Activated CD4-positive, alpha-beta T cell treated with anti-CD3 and anti-CD28 coated beads, Interleukin-2, amount 10 ng/mL, durations not matched to agents 24 days and 14 days (primary cell): Measurements from ENCODE around the gene CUBN. TPM values are rescaled to one million over a fixed set of nuclear protein-coding genes. Genes with fewer than 3 reads are reported as not detected.
"Not testable (repeated sequence)": the region's sequence is repeated elsewhere in the genome, so short reads cannot be mapped to it uniquely, and the experiment has no call there.

Source experiments
- DNase-seq: peaks from one replicate; pipeline ENCODE4 v3.0.0; 2022
- H3K27ac Mint-ChIP-seq: one replicate; pipeline ENCODE4 v1.8.0; 2022; ENCODE audit warnings: mild to moderate bottlenecking, mixed read lengths
- H3K27me3 Mint-ChIP-seq: one replicate; pipeline ENCODE4 v1.8.0; 2022; ENCODE audit warnings: mixed read lengths
- H3K36me3 Mint-ChIP-seq: one replicate; pipeline ENCODE4 v1.8.0; 2022; ENCODE audit warnings: low read depth, mild to moderate bottlenecking, mixed read lengths
- H3K4me1 Mint-ChIP-seq: one replicate; pipeline ENCODE4 v1.8.0; 2021; ENCODE audit warnings: mixed read lengths
- H3K4me3 Mint-ChIP-seq: one replicate; pipeline ENCODE4 v1.8.0; 2022; ENCODE audit warnings: mild to moderate bottlenecking, moderate library complexity, mixed read lengths
- H3K9me3 Mint-ChIP-seq: one replicate; pipeline ENCODE4 v1.8.0; 2021; ENCODE audit warnings: mixed read lengths
- intact Hi-C: fragments of 100-400 bp; cut with micrococcal nuclease; formaldehyde crosslinking; loops from one replicate; pipeline ENCODE4 v1.15.1; 2023
- total RNA-seq: library from RNA; stranded (reverse); gene quantifications from 2 replicates; pipeline ENCODE4 v1.2.3, GENCODE V29; 2022

The CUBN gene
- total RNA-seq, 1 donor from 2014 or later, result 0.07 TPM

DNA sequence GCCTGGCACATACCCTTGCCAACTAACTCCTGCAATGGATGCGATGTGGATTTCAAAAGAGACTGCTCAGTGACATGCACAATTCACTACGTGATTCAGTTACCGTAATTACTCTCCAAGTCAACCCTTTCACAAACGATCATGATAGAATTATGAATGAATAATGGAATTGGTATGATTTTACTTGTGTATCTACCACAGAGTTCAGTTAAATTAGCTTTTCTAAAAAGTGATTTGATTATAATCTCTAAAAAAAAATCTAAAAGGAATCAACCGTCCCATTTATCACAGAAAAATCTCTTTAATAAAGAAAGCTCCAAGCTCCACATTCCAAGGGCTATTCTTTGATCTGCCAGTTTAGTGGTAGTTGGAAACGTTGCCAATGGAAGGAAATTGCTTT, 282.0 kb downstream of the CUBN start:
- intact Hi-C loops, result no loop called here

DNA sequence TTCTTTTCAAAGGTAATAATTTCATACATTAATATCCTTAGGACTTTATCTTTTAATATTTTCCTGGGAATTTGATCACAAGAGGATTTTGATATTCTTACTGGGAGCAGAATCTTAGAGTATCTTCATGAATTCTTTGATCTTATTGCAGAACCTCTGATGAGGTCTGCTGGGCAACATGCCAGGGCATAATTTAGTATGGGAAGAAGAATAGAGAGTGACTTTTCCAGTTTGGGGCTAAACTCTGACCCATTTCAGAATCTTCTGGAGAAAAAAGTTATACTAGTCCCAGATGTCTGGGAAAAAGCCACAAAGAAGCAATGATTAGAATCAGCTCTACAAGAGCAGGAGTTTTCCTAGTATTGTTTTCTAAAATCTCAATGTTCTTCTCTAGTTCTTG, 284.4 kb downstream of the CUBN start:
- intact Hi-C loops, result no loop called here
- Mint-ChIP-seq H3K9me3 (no peaks in the 10 kb centered on the region), H3K27me3 (peaks cover 11% of the 10 kb centered on the region), H3K4me3 (no peak overlapping the region), H3K4me1 (peaks cover 2% of the 10 kb centered on the region), H3K27ac (no peak overlapping the region), H3K36me3 (no peaks in the 10 kb centered on the region)
- no peak for DNase-seq

More for the DNA sequence above, 282.0 kb downstream of the CUBN start:
- Mint-ChIP-seq H3K4me1 (peaks cover 2% of the 10 kb centered on the region), H3K9me3 (no peaks in the 10 kb centered on the region), H3K27me3 (peaks cover 11% of the 10 kb centered on the region), H3K4me3 (no peak overlapping the region), H3K27ac (no peak overlapping the region), H3K36me3 (no peaks in the 10 kb centered on the region)
- no peak for DNase-seq

DNA sequence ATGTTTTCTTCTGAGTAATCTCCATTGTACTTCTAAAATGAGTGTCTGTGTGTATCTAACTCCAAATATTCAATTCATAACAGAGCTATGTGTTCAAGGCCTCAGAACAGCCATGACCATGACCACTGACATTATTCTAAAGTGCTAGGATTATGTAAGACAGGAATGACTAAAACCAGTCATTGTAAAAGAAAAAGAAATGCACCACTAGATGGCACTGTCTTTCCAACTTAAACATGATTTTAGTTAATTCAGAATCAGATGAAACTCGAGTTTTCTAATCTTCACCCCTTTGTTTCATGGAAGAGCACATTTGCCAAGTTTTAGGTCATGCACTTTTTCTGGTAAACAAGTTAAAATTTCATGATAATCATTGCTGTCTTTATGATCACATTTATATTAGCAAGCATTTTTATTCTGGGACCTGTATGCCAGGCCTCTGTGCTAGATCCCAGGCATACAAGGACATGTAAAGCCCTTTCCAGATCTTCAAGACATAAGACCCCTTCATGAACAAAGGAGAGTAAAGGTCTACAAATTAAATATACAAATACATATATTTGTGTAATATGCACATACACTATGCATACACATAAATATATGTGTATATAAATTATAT, 286.2 kb downstream of the CUBN start:
- peak; percentile 75 for DNase-seq
- Mint-ChIP-seq H3K4me3 (no peak overlapping the region), H3K9me3 (no peaks in the 10 kb centered on the region), H3K27ac (no peak overlapping the region), H3K4me1 (peaks cover 2% of the 10 kb centered on the region), H3K36me3 (no peaks in the 10 kb centered on the region), H3K27me3 (peaks cover 11% of the 10 kb centered on the region)
- intact Hi-C loops, result loop anchor here (1.0 to 5.0 kb wide), 5 partner anchors 15 to 589 kb away; no protein-coding TSS in a partner anchor

DNA sequence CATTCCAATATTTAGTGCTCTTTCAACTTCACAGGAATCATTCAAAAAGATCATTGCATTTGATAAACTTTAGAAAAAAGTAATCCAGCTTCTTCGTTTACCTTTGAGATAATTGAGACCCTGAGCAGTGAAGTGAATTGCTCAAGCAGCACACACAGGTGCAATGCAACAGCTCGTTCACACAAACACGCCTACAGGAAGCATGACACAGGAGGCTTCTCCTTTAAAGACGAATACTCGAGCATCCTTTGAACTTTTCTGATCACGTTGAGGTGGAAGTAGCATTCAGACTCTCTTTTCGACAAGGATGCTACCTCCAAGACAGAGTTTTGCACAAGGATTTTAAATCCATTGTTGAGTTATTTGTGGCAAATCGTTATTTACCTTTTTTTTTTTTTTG, 294.4 kb downstream of the CUBN start:
- Mint-ChIP-seq H3K27ac (no peak overlapping the region), H3K36me3 (no peaks in the 10 kb centered on the region), H3K27me3 (no peaks in the 10 kb centered on the region), H3K4me3 (peak overlapping the region; percentile 5), H3K4me1 (peaks cover 6% of the 10 kb centered on the region), H3K9me3 (no peaks in the 10 kb centered on the region)
- intact Hi-C loops, result loop anchor here (10.0 kb wide), 1 partner anchor 1270 kb away; no protein-coding TSS in a partner anchor
- DNase-seq, result peak; percentile 78

DNA sequence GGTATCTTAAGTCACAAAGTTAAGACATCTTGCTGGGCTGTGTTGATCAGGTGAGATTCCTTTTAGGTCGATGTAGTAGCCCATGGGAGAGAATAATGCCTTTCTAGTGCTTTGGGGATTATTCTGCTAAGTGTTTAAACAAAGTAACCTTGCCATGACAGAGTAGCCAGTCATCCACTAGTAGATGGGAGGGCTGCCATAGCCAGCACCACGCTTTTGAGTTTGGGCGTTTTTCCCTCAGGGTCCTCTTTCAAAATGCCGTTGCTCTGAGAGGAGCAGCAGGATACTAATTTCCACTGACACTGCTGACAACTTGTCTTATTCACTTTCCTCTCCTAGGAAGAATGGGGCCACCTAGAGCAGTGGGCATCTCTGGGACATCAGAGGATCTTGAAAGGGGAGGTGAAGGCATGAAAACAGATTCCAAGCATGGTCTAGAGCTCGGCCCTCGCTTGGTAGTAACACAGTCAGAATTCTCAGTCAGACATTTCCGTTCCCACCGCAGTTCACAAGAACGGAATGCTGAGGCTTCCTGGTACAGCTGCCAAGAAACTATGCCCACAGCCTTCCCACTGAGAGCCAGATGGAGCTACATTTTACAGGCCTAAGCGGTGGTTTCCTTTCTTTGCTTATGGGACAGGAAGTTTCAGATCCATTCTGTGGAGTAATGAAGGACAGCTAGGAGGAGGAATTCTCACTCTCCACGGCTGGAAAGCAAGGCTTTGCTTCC, 297.1 kb downstream of the CUBN start:
- Mint-ChIP-seq H3K36me3 (no peaks in the 10 kb centered on the region), H3K27me3 (peaks cover 1% of the 10 kb centered on the region), H3K9me3 (no peaks in the 10 kb centered on the region), H3K4me3 (no peak overlapping the region), H3K4me1 (peaks cover 10% of the 10 kb centered on the region), H3K27ac (no peak overlapping the region)
- no peak for DNase-seq
- intact Hi-C loops, result loop anchor here (10.0 kb wide), 1 partner anchor 1272 kb away; no protein-coding TSS in a partner anchor

DNA sequence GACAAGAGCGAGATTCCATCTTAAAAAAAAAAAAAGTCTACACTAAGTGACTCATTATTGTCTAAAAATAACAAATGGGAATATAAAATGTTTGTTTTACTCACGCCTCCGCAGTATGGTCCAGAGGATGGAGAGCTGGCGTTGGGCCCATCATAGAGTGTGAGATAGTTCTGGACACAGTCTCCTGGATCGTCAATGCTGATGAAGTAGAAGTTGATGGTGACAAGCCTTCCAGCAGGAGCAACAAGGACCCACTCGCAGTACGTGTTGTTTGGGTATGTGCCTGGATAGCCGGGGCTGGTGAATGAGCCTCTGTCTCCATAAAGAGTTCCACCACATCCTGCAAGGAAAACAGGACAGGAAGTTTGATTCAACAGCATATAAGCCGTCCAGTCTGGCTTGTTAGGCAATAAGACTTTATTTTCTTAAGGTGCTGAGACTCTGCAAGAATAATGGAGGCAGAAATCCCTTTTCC, 300.9 kb downstream of the CUBN start:
- Mint-ChIP-seq H3K27me3 (peaks cover 7% of the 10 kb centered on the region), H3K27ac (no peak overlapping the region), H3K36me3 (no peaks in the 10 kb centered on the region), H3K9me3 (no peaks in the 10 kb centered on the region), H3K4me3 (no peak overlapping the region), H3K4me1 (peaks cover 5% of the 10 kb centered on the region)
- DNase-seq, result no peak
- intact Hi-C loops, result loop anchor here (1.0 to 5.0 kb wide), 3 partner anchors 15 to 604 kb away; no protein-coding TSS in a partner anchor

DNA sequence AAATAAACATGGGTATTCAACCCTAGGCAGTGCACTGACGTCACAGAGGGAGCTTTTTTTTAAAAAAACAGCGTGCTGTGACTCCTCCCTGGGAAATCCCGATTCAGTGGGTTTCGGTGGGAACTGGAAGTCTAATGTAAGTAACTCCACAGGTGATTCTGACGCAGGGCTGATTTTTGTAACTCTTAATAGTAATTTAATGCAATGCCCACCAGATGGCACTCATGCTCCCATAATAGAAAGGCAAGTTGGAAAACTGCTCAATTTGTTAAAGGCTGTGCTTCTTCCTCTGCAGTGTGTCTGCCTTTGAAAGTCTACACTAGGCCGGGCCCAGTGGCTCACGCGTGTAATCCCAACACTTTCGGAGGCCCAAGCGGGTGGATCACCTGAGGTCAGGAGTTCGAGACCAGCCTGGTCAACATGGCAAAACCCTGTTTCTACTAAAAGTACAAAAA, 301.5 kb downstream of the CUBN start:
- Mint-ChIP-seq H3K36me3 (peaks cover 3% of the 10 kb centered on the region), H3K4me3 (no peak overlapping the region), H3K9me3 (peaks cover 3% of the 10 kb centered on the region), H3K4me1 (peaks cover 5% of the 10 kb centered on the region), H3K27me3 (peaks cover 7% of the 10 kb centered on the region), H3K27ac (no peak overlapping the region)
- DNase-seq, result peak; percentile 89
- intact Hi-C loops, result loop anchor here (1.0 to 5.0 kb wide), 3 partner anchors 15 to 604 kb away; no protein-coding TSS in a partner anchor

DNA sequence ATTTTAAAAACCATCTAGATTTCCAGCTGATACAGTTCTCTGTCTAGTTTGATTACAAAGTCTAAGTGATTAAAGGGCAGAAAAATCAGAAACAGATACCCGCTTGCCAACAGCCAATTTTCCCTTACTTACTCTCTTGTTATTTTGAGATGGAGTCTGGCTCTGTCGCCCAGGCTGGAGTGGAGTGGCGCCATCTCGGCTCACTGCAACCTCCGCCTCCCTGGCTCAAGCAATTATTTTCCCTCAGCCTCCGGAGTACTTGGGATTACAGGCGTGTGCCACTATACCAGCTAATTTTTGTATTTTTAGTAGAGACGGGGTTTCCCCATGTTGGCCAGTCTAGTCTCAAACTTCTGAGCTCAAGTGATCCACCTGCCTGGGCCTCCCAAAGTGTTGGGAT, 302.1 kb downstream of the CUBN start:
- not testable (repeated sequence) for H3K9me3 Mint-ChIP-seq, DNase-seq, H3K27ac Mint-ChIP-seq, H3K36me3 Mint-ChIP-seq, H3K4me1 Mint-ChIP-seq, H3K4me3 Mint-ChIP-seq, H3K27me3 Mint-ChIP-seq
- intact Hi-C loops, result loop anchor here (5.0 kb wide), 1 partner anchor 605 kb away; no protein-coding TSS in a partner anchor

DNA sequence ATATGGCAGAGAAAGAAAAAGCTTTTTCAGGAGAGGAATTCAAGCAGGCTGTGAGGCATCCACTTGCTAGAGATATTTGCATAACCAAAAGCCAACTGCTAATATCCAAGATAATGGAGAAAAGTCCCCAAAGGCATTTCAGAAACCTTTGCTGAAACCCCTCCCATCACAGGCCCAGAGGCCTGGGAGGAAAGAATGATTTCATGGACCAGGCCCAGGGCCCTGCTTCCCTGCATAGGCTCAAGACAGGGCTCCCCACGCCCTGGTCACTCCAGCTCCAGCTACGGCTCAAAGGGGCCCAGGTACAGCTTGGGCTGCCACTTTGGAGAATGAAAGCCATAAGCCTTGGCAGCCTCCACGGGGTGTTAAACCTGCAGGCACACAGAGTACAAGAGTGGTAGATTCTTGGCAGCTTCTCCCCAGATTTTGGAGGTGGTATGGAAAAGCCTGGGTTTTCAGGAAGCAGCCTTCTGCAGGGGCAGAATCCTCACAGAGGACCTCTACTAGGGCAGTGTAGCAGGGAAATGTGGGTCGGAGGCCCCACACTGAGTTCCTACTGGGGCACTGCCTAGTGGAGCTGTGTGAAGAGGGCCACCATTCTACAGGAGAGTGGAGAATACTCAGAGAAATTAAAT, 306.8 kb downstream of the CUBN start:
- no peak overlapping the region for H3K4me3 Mint-ChIP-seq
- no peak for DNase-seq
- peaks cover 22% of the 10 kb centered on the region for H3K9me3 Mint-ChIP-seq
- intact Hi-C loops, result no loop called here
- no peak overlapping the region for H3K27ac Mint-ChIP-seq
- H3K36me3 Mint-ChIP-seq, result peaks cover 8% of the 10 kb centered on the region
- H3K27me3 Mint-ChIP-seq, result peaks cover 14% of the 10 kb centered on the region
- peaks cover 7% of the 10 kb centered on the region for H3K4me1 Mint-ChIP-seq

DNA sequence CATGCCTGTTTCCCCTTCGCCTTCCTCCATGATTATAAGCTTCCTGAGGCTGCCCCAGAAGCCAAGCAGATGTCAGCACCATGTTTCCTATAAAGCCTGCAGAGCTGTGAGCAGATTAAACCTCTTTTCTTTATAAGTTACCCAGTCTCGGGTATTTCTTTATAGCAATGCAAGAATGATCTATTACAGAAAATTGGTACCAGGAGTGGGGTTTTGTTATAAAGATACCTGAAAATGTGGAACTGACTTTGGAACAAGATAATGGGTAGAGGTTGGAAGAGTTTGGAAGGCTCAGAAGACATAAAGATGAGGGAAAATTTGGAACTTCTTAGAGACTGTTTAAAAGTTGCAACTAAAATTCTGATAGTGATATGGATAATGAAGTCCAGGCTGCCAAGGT, 307.6 kb downstream of the CUBN start:
- H3K4me3 Mint-ChIP-seq, result no peak overlapping the region

DNA sequence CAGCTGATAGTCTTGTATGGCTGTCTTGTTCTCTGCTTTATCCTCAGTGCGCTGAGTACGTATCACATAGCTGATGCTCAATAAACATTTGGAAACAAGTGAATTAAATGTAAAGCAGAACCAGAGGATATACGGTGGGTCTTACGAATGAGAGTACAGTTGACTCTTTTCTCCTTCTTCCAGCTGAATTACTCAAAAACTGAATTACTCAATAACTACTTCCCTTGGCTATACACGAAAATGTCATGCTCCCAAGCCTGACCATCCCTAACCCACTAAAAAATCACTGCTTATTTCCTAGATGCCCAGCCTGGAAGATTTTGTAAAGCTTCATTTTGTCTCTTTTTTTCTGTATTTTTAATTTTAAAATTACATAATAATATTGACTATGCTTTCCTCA, 309.2 kb downstream of the CUBN start:
- Mint-ChIP-seq H3K27me3 (peaks cover 12% of the 10 kb centered on the region), H3K4me3 (no peak overlapping the region), H3K36me3 (peaks cover 14% of the 10 kb centered on the region), H3K9me3 (peaks cover 25% of the 10 kb centered on the region), H3K27ac (no peak overlapping the region), H3K4me1 (peaks cover 22% of the 10 kb centered on the region)
- DNase-seq, result no peak
- intact Hi-C loops, result no loop called here

More for the DNA sequence above, 307.6 kb downstream of the CUBN start:
- peaks cover 25% of the 10 kb centered on the region for H3K9me3 Mint-ChIP-seq
- intact Hi-C loops, result no loop called here
- no peak for DNase-seq
- H3K27ac Mint-ChIP-seq, result no peak overlapping the region
- H3K4me1 Mint-ChIP-seq, result peaks cover 11% of the 10 kb centered on the region
- H3K36me3 Mint-ChIP-seq, result peaks cover 10% of the 10 kb centered on the region
- peaks cover 15% of the 10 kb centered on the region for H3K27me3 Mint-ChIP-seq

DNA sequence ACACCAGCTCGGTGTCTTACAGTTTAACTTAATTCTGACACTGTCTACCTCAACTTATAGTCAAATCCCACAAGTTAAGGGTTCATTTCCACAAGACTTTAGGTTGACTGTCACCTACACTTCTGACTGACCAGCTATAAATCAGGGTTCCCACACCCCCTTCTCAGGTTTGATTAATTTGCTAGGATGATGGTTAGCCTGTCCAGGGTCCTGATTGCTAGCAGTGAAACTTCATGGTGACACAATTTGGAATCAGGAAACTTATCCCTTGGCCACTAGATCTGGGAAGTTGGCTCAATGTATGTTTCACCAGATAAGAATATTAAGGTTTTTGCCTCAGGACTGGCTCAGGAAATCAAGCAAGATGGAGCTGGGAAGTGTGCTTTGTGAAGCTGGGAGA, 309.6 kb downstream of the CUBN start:
- H3K4me3 Mint-ChIP-seq, result no peak overlapping the region
- peaks cover 25% of the 10 kb centered on the region for H3K9me3 Mint-ChIP-seq
- peaks cover 25% of the 10 kb centered on the region for H3K4me1 Mint-ChIP-seq
- DNase-seq, result no peak
- intact Hi-C loops, result no loop called here
- peaks cover 12% of the 10 kb centered on the region for H3K27me3 Mint-ChIP-seq
- no peak overlapping the region for H3K27ac Mint-ChIP-seq
- peaks cover 17% of the 10 kb centered on the region for H3K36me3 Mint-ChIP-seq

DNA sequence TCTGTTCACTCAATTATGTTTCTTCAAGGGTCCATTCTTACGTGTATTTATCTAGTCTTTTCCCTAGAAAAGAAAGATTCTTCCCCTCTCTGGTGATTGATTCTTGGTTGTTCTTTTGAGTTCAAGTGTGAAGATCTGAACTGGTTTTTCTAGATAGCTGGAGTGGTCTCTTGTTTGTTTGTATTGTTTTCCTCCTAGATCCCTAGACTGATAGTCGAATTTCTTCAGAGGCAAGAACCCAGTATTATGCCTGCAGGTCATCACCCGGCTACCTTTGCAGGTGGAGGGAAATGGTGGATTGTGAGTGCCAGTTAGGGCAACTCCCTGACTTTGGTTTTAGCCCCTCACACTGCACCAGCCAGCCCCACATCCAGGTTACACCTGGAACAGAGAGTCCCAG, 310.2 kb downstream of the CUBN start:
- H3K9me3 Mint-ChIP-seq, result peaks cover 25% of the 10 kb centered on the region
- peak overlapping the region; percentile 14 for H3K4me3 Mint-ChIP-seq
- no peak overlapping the region for H3K27ac Mint-ChIP-seq
- H3K27me3 Mint-ChIP-seq, result peaks cover 10% of the 10 kb centered on the region
- no peak for DNase-seq
- intact Hi-C loops, result loop anchor here (5.0 kb wide), 2 partner anchors 608 to 828 kb away; no protein-coding TSS in a partner anchor
- H3K36me3 Mint-ChIP-seq, result peaks cover 19% of the 10 kb centered on the region
- H3K4me1 Mint-ChIP-seq, result peaks cover 29% of the 10 kb centered on the region
